Measurements from ENCODE around the gene ATG10. TPM values are rescaled to one million over a fixed set of nuclear protein-coding genes. Genes with fewer than 3 reads are reported as not detected.

Gene ATG10
- total RNA-seq, 1 experiment from 2014 or later = 12.2 TPM

- POLR2A ChIA-PET = interaction anchor here (0.6 to 2.5 kb wide), 3 partner anchors 15 to 1939 kb away, joined by 3 to 14 read pairs (median 3); no protein-coding TSS in a partner anchor
- Mint-ChIP-seq H3K36me3 (peaks cover 35% of the 10 kb centered on the region), H3K27me3 (ENCODE audit: low read depth) (no peaks in the 10 kb centered on the region), H3K9me3 (no peaks in the 10 kb centered on the region), H3K27ac (peak overlapping the region; percentile 99), H3K4me3 (peak overlapping the region; percentile 93), H3K4me1 (peaks cover 32% of the 10 kb centered on the region)
- DNase-seq (ENCODE audit: low spot score) (no peak), ATAC-seq (no peak)
- TF ChIP-seq SMAD3 (CRISPR knock-in tag; IDR thresholded peaks at IDR 0.05; ENCODE audit: borderline replicate concordance) (no peak), ZNF396 (CRISPR knock-in tag; IDR thresholded peaks at IDR 0.05; ENCODE audit: borderline replicate concordance) (no peak)
- CTCF ChIA-PET = interaction anchor here (0.9 kb wide), 1 partner anchor 33 kb away, joined by 3 read pairs; no protein-coding TSS in a partner anchor
These were observed 307.0 kb downstream of the ATG10 start for GRCh38 chr5:82278711-82279370.

GRCh38 chr5:82283893-82284292 lies 312.1 kb downstream of the ATG10 start:
- H3K27me3 Mint-ChIP-seq (ENCODE audit: low read depth) = no peaks in the 10 kb centered on the region
- no peak overlapping the region for H3K4me3 Mint-ChIP-seq
- no peaks in the 10 kb centered on the region for H3K36me3 Mint-ChIP-seq
- DNase-seq (ENCODE audit: low spot score) (no peak), ATAC-seq (no peak)
- H3K9me3 Mint-ChIP-seq = no peaks in the 10 kb centered on the region
- no peak overlapping the region for H3K27ac Mint-ChIP-seq
- CTCF ChIA-PET = no interaction called here
- H3K4me1 Mint-ChIP-seq = peaks cover 7% of the 10 kb centered on the region; the same call in 1 of the 2 replicates
- POLR2A ChIA-PET = no interaction called here
- TF ChIP-seq ZNF281 (CRISPR knock-in tag; IDR thresholded peaks at IDR 0.05) = no peak
- TF ChIP-seq NR3C1 (CRISPR knock-in tag; conservative IDR thresholded peaks at IDR 0.05; ENCODE audit: low read depth) = no peak
- TF ChIP-seq ZBTB43 (CRISPR knock-in tag; IDR thresholded peaks at IDR 0.05) = no peak
- no peak for TF ChIP-seq GTF2I (CRISPR knock-in tag; conservative IDR thresholded peaks at IDR 0.05)
- no peak for TF ChIP-seq RELA (CRISPR knock-in tag; IDR thresholded peaks at IDR 0.05; ENCODE audit: borderline replicate concordance)
- no peak for TF ChIP-seq ESRRA (CRISPR knock-in tag; IDR thresholded peaks at IDR 0.05; ENCODE audit: borderline replicate concordance)
- no peak for TF ChIP-seq ARID4B (CRISPR knock-in tag; IDR thresholded peaks at IDR 0.05; ENCODE audit: borderline replicate concordance)
- no peak for TF ChIP-seq MLX (CRISPR knock-in tag; IDR thresholded peaks at IDR 0.05)
- TF ChIP-seq CTCF (IDR thresholded peaks at IDR 0.05) = no peak
- no peak for TF ChIP-seq PRDM15 (CRISPR knock-in tag; IDR thresholded peaks at IDR 0.05)
- no peak for TF ChIP-seq ZNF232 (CRISPR knock-in tag; IDR thresholded peaks at IDR 0.05)
- no peak for TF ChIP-seq GRHL2 (CRISPR knock-in tag; IDR thresholded peaks at IDR 0.05; ENCODE audit: insufficient replicate concordance, severe bottlenecking)
- TF ChIP-seq ZNF425 (CRISPR knock-in tag; conservative IDR thresholded peaks at IDR 0.05) = no peak

Data from WTC11 (cell line).